Naive thymus-derived CD8-positive, alpha-beta T cell (primary cell): ENCODE results near the gene RHOF. TPM values are rescaled to one million over a fixed set of nuclear protein-coding genes. Genes with fewer than 3 reads are reported as not detected.
"Not testable (repeated sequence)": the region's sequence is repeated elsewhere in the genome, so short reads cannot be mapped to it uniquely, and the experiment has no call there.

Experiments
- ATAC-seq, 2 donors: fragments of 150-1000 bp; cut with Tn5 transposase in 1 of 2; sonication (Bioruptor Pico), chemical (Tn5 transposase) in 1 of 2; 1 replicate in 1 of 2; 2 replicates in 1 of 2; pipeline ENCODE4 v1.10.0; 2021; ENCODE audit warnings: mild to moderate bottlenecking in 2 of 2, moderate library complexity in 2 of 2
- POLR2A ChIA-PET: fragments of 350-600 bp; sonication (Branson Sonifier 250); formaldehyde crosslinking; loops from one replicate; lab custom pipeline; 2021; ENCODE audit warnings: antibody characterized with exemption; lab: Charles Lee
- DNase-seq, 10 donors: peaks; one replicate each; pipeline versions ENCODE4 v3.0.0 to v3.0.0-alpha.2; 2020 to 2022
- H3K27ac Mint-ChIP-seq, 10 donors: one replicate each; pipeline ENCODE4 v1.8.0; 2020 to 2022; ENCODE audit warnings: mild to moderate bottlenecking in 10 of 10, mixed read lengths in 10 of 10, moderate library complexity in 4 of 10, inconsistent platforms in 1 of 10
- H3K27me3 Mint-ChIP-seq, 5 donors: one replicate each; pipeline ENCODE4 v1.8.0; 2021 to 2022; ENCODE audit warnings: mixed read lengths in 5 of 5
- H3K36me3 Mint-ChIP-seq, 3 donors: one replicate each; pipeline ENCODE4 v1.8.0; 2020 to 2022; ENCODE audit warnings: mixed read lengths in 3 of 3, mild to moderate bottlenecking in 2 of 3, inconsistent platforms in 1 of 3
- H3K4me1 Mint-ChIP-seq, 4 donors: one replicate each; pipeline ENCODE4 v1.8.0; 2021 to 2022; ENCODE audit warnings: mixed read lengths in 4 of 4
- H3K4me3 Mint-ChIP-seq, 10 donors: one replicate each; pipeline ENCODE4 v1.8.0; 2020 to 2022; ENCODE audit warnings: mild to moderate bottlenecking in 10 of 10, mixed read lengths in 10 of 10, moderate library complexity in 6 of 10, inconsistent platforms in 1 of 10
- H3K9me3 Mint-ChIP-seq, 9 donors: one replicate each; pipeline ENCODE4 v1.8.0; 2020 to 2022; ENCODE audit warnings: mixed read lengths in 9 of 9, mild to moderate bottlenecking in 3 of 9, inconsistent platforms in 1 of 9, moderate library complexity in 1 of 9
- polyA plus RNA-seq, 3 donors: library from polyadenylated mRNA; unstranded; fragments of 300-500 nt; fragmentation: Illumina TruSeq; gene quantifications; one replicate each; pipeline ENCODE4 v1.2.3, GENCODE V29; 2021
- total RNA-seq, 8 experiments: library from RNA in 2 of 8; stranded (reverse) in 2 of 8; gene quantifications; one replicate each; pipeline ENCODE4 v1.2.3 and lab custom pipeline; 2021 to 2026

Gene RHOF
- total and polyA plus RNA-seq, 5 experiments from 2014 or later, result 79.9 to 178 (median 101) TPM

GRCh38 chr12:121766290-121767039 is 27.0 kb downstream of the RHOF start:
- H3K36me3 Mint-ChIP-seq, result peaks cover 0 to 2% (median 0%) of the 10 kb centered on the region in 3 donors
- no peak for ATAC-seq
- POLR2A ChIA-PET, result interaction anchor here (0.8 kb wide), 1 partner anchor 78 kb away, joined by 3 read pairs; no protein-coding TSS in a partner anchor

GRCh38 chr12:121765573-121765972 is 27.9 kb downstream of the RHOF start:
- no peak overlapping the region for H3K27ac Mint-ChIP-seq
- H3K27me3 Mint-ChIP-seq, result no peaks in the 10 kb centered on the region
- H3K9me3 Mint-ChIP-seq, result no peaks in the 10 kb centered on the region
- DNase-seq, result no peak
- POLR2A ChIA-PET, result interaction anchor here (0.5 to 0.8 kb wide), 3 partner anchors 77 to 263 kb away, joined by 3 to 12 read pairs (median 3); no protein-coding TSS in a partner anchor
- ATAC-seq, result no peak
- H3K4me1 Mint-ChIP-seq, result no peaks in the 10 kb centered on the region
- peaks cover 0 to 2% (median 0%) of the 10 kb centered on the region in 3 donors for H3K36me3 Mint-ChIP-seq
- no peak overlapping the region for H3K4me3 Mint-ChIP-seq

More at GRCh38 chr12:121766290-121767039, 27.0 kb downstream of the RHOF start:
- Mint-ChIP-seq H3K4me3 (no peak overlapping the region), H3K27me3 (no peaks in the 10 kb centered on the region), H3K27ac (no peak overlapping the region), H3K4me1 (no peaks in the 10 kb centered on the region), H3K9me3 (no peaks in the 10 kb centered on the region)
- DNase-seq, result no peak

GRCh38 chr12:121764808-121765207 is 28.7 kb downstream of the RHOF start:
- Mint-ChIP-seq H3K4me3 (no peak overlapping the region), H3K9me3 (no peaks in the 10 kb centered on the region), H3K27me3 (no peaks in the 10 kb centered on the region), H3K36me3 (peaks cover 0 to 2% (median 0%) of the 10 kb centered on the region in 3 donors), H3K27ac (no peak overlapping the region), H3K4me1 (no peaks in the 10 kb centered on the region)
- no peak for DNase-seq
- no peak for ATAC-seq
- POLR2A ChIA-PET, result interaction anchor here (0.5 kb wide), 1 partner anchor 321 kb away, joined by 3 read pairs; no protein-coding TSS in a partner anchor

GRCh38 chr12:121762269-121762668 is 31.2 kb downstream of the RHOF start:
- ATAC-seq (no peak), DNase-seq (no peak)
- Mint-ChIP-seq H3K9me3 (no peaks in the 10 kb centered on the region), H3K27ac (peak overlapping the region in 2 of 10 donors; percentile 34 to 69), H3K4me3 (no peak overlapping the region), H3K4me1 (no peaks in the 10 kb centered on the region), H3K36me3 (peaks cover 0 to 4% (median 0%) of the 10 kb centered on the region in 3 donors), H3K27me3 (no peaks in the 10 kb centered on the region)
- POLR2A ChIA-PET, result no interaction called here

- DNase-seq, H3K27me3 Mint-ChIP-seq, H3K9me3 Mint-ChIP-seq, H3K36me3 Mint-ChIP-seq, ATAC-seq, H3K4me3 Mint-ChIP-seq, H3K27ac Mint-ChIP-seq: not testable (repeated sequence)
- peaks cover 10 to 15% (median 11%) of the 10 kb centered on the region in 4 donors for H3K4me1 Mint-ChIP-seq
- POLR2A ChIA-PET, result interaction anchor here (0.6 to 0.7 kb wide), 2 partner anchors 13 to 379 kb away, joined by 3 to 4 read pairs; no protein-coding TSS in a partner anchor
These were observed 35.0 kb downstream of the RHOF start for GRCh38 chr12:121758536-121758935.

- H3K4me3 Mint-ChIP-seq, result no peak overlapping the region
- DNase-seq, result no peak
- no peaks in the 10 kb centered on the region for H3K27me3 Mint-ChIP-seq
- ATAC-seq, result no peak
- POLR2A ChIA-PET, result no interaction called here
- no peaks in the 10 kb centered on the region for H3K9me3 Mint-ChIP-seq
- H3K36me3 Mint-ChIP-seq, result peaks cover 0 to 6% (median 0%) of the 10 kb centered on the region in 3 donors
- H3K27ac Mint-ChIP-seq, result peak overlapping the region in 1 of 10 donors; percentile 38
- H3K4me1 Mint-ChIP-seq, result peaks cover 10 to 15% (median 13%) of the 10 kb centered on the region in 4 donors
These were observed 37.9 kb downstream of the RHOF start for GRCh38 chr12:121755591-121755990.

- H3K9me3 Mint-ChIP-seq, result no peaks in the 10 kb centered on the region
- H3K36me3 Mint-ChIP-seq, result peaks cover 0 to 6% (median 0%) of the 10 kb centered on the region in 3 donors
- DNase-seq (no peak), ATAC-seq (no peak)
- H3K27ac Mint-ChIP-seq, result peak overlapping the region in 1 of 10 donors; percentile 3
- H3K4me3 Mint-ChIP-seq, result no peak overlapping the region
- H3K27me3 Mint-ChIP-seq, result no peaks in the 10 kb centered on the region
- H3K4me1 Mint-ChIP-seq, result peaks cover 11 to 18% (median 14%) of the 10 kb centered on the region in 4 donors
- POLR2A ChIA-PET, result interaction anchor here (0.5 kb wide), 1 partner anchor 293 kb away, joined by 3 read pairs; no protein-coding TSS in a partner anchor
These were observed 38.7 kb downstream of the RHOF start for GRCh38 chr12:121754836-121755235.

- Mint-ChIP-seq H3K4me1 (peaks cover 11 to 20% (median 16%) of the 10 kb centered on the region in 4 donors), H3K27me3 (no peaks in the 10 kb centered on the region), H3K27ac (no peak overlapping the region), H3K4me3 (no peak overlapping the region), H3K9me3 (no peaks in the 10 kb centered on the region), H3K36me3 (peaks cover 0 to 6% (median 0%) of the 10 kb centered on the region in 3 donors)
- POLR2A ChIA-PET, result no interaction called here
- DNase-seq, result no peak
- no peak for ATAC-seq
These were observed 39.6 kb downstream of the RHOF start for GRCh38 chr12:121753844-121754264.

- Mint-ChIP-seq H3K4me1 (peaks cover 11 to 23% (median 17%) of the 10 kb centered on the region in 4 donors), H3K27ac (peak overlapping the region in 3 of 10 donors; percentile 32 to 41 (median 36)), H3K9me3 (no peaks in the 10 kb centered on the region), H3K27me3 (no peaks in the 10 kb centered on the region), H3K4me3 (no peak overlapping the region), H3K36me3 (peaks cover 0 to 4% (median 0%) of the 10 kb centered on the region in 3 donors)
- POLR2A ChIA-PET, result no interaction called here
- ATAC-seq, result no peak
- no peak for DNase-seq
These were observed 41.6 kb downstream of the RHOF start for GRCh38 chr12:121751749-121752351.

- Mint-ChIP-seq H3K9me3 (no peaks in the 10 kb centered on the region), H3K4me3 (no peak overlapping the region), H3K4me1 (peaks cover 6 to 15% (median 9%) of the 10 kb centered on the region in 4 donors), H3K36me3 (peaks cover 0 to 4% (median 0%) of the 10 kb centered on the region in 3 donors), H3K27me3 (no peaks in the 10 kb centered on the region), H3K27ac (no peak overlapping the region)
- ATAC-seq, result no peak
- no peak for DNase-seq
- POLR2A ChIA-PET, result no interaction called here
These were observed 42.5 kb downstream of the RHOF start for GRCh38 chr12:121751034-121751433.

- Mint-ChIP-seq H3K9me3 (no peaks in the 10 kb centered on the region), H3K27me3 (no peaks in the 10 kb centered on the region), H3K27ac (peak overlapping the region in 1 of 10 donors; percentile 74), H3K4me3 (no peak overlapping the region), H3K36me3 (peaks cover 0 to 4% (median 0%) of the 10 kb centered on the region in 3 donors), H3K4me1 (peaks cover 5 to 11% (median 7%) of the 10 kb centered on the region in 4 donors)
- POLR2A ChIA-PET, result no interaction called here
- no peak for ATAC-seq
- DNase-seq, result no peak
These were observed 43.0 kb downstream of the RHOF start for GRCh38 chr12:121750507-121750955.

- ATAC-seq, result no peak
- POLR2A ChIA-PET, result no interaction called here
- Mint-ChIP-seq H3K4me3 (no peak overlapping the region), H3K36me3 (peaks cover 0 to 4% (median 0%) of the 10 kb centered on the region in 3 donors), H3K27ac (peak overlapping the region in 8 of 10 donors; percentile 22 to 85 (median 70)), H3K9me3 (no peaks in the 10 kb centered on the region), H3K27me3 (no peaks in the 10 kb centered on the region), H3K4me1 (peaks cover 1 to 11% (median 6%) of the 10 kb centered on the region in 4 donors)
- DNase-seq, result no peak
These were observed 44.2 kb downstream of the RHOF start for GRCh38 chr12:121749267-121749666.
